GM19025 (cell line): ENCODE results near the gene STIP1.
"Not testable (repeated sequence)": the region's sequence is repeated elsewhere in the genome, so short reads cannot be mapped to it uniquely, and the experiment has no call there.

Source experiments
- ATAC-seq: cut with Tn5 transposase; IDR thresholded peaks from one replicate; pipeline ENCODE4 v1.9.1; 2021; ENCODE audit warnings: mild to moderate bottlenecking, low read depth, moderate library complexity; ENCODE audit not compliant: unreplicated experiment

Gene STIP1

DNA sequence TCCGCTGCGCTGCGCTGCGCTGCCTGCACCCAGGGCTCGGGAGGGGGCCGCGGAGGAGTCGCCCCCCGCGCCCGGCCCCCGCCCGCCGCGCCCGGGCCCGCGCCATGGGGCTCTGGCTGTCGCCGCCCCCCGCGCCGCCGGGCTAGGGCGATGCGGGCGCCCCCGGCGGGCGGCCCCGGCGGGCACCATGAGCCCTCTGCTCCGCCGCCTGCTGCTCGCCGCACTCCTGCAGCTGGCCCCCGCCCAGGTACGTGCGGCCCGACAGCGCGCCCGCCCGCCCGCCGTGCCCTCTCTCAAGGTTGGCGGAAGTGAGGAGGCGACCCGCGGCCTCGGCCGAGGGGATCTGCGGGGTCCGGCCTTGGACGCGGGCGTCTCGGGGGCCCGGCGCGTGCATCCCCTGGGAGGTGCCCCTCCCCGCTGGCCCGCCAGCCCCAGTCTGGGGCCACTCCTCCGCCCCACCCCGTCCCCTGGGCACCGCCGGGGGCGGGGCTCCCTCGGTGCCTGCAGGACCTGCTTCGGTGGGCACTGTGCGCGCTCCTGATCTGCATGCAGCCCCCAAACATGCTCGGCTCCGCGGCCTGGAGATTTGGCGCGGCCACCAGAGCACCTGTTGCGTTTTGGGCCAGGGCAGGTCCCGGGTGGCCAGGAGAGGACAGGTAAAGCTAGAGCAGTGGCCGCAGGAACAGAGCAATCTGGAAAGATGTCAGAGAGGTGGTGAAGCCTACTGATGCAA lies 48.8 kb downstream of the STIP1 start:
- ATAC-seq = peak; percentile 32

DNA sequence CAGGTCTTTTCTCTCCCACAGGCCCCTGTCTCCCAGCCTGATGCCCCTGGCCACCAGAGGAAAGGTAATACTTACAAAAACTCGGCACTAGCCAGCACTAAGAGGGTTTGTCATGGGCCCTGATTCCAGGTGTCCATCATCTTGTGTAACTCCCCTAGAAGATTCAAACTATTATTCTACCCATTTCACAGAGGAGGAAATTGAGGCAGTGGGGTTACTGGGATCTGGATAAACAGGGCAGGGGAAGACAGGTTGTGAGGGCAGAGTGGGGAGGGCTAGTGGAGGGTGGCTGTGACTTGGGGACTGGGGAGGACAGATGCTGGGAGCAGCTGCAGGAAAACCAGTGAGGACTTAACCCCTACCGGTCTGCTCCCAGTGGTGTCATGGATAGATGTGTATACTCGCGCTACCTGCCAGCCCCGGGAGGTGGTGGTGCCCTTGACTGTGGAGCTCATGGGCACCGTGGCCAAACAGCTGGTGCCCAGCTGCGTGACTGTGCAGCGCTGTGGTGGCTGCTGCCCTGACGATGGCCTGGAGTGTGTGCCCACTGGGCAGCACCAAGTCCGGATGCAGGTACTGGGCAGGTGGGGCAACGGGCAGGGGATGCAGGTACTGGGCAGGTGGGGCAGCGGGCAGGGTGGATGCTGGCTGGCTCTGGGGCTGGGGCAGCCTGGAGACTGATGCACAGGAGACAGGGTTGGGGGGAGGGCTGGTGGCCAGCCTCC lies 49.6 kb downstream of the STIP1 start:
- no peak for ATAC-seq

DNA sequence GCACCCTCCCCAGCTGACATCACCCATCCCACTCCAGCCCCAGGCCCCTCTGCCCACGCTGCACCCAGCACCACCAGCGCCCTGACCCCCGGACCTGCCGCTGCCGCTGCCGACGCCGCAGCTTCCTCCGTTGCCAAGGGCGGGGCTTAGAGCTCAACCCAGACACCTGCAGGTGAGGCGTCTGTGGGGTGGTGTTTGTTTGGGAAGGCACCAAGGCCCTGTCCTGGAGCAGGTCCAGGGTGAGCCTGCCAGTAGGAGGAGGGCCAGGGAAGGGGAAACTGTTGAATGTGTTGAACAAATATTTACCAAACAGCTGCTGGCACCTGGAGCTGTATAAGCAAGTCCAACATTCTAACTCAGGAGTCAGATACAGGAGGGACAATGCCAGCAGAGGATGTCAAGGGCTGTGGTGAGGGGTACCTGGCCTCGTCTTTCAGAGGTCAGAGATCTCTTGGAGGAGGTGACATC lies 51.5 kb downstream of the STIP1 start:
- no peak for ATAC-seq

DNA sequence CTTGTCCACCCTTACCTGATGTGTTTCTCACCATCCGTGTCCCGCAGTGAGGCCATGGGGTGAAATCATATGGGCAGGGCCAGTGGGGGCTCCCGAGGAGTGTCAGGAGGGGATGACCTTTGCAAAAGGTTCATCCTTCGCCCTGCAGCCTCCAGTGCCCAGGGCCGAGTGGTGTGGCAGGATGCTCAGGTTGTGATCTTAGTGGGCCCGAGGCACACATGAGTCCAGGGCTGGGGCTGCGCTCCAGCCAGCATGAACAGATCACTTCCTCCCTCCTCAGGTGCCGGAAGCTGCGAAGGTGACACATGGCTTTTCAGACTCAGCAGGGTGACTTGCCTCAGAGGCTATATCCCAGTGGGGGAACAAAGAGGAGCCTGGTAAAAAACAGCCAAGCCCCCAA lies 52.1 kb downstream of the STIP1 start:
- ATAC-seq = no peak

DNA sequence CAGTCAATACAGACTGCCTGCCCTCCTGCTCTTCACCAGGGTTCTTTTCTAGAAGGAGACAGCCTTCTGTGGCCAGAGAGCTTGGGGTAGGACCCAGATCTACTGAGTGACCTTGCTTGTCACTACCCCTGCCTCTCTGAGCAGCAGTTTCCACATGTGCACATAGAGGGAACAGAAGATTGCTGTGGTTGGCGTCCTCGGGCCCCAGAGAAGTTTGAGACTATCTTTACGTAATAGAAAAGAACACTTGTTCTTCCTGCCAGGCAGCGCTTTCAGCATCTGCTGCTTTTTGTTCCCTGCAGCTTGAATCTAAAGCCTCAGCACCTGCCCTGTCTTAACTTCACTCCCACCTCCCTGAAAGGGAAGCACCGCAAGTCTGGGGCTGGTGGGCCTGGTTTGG lies 53.0 kb downstream of the STIP1 start:
- no peak for ATAC-seq

DNA sequence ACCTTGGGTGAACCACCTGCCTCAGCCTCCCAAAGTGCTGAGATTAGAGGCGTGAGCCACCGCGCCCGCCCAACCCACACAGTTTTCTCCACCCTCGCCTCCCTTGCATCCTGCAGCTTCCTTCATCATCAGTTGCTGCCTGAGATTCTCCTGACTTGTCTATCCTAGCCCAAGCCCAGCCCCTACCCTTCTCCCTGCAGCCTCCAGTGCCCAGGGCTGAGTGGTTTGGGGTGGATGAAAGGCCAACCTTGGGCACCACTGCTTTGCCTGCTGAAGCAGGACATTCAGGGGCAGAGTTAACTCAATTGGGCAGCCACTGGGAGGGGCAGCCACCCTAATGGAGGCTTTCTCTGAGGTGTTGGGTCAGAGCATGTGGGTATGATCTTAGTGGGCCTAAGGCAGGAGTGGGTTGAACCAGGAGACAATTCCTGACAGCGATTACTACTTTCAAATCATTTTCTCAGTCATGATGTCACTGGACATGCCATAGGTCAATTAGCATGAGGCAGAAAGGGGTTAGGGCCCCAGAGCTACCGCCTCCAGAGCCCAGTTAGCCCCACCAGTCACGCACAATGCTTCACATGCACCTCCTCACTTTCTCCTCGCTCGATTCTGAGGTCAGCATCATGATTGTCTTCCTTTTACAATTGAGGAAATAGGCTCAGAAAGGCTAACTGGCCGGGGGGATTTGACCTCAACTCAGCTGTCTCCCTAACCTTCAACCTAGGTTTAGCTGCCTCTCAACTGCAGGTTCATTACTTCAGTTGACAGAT lies 53.9 kb downstream of the STIP1 start:
- peak; percentile 3 for ATAC-seq

DNA sequence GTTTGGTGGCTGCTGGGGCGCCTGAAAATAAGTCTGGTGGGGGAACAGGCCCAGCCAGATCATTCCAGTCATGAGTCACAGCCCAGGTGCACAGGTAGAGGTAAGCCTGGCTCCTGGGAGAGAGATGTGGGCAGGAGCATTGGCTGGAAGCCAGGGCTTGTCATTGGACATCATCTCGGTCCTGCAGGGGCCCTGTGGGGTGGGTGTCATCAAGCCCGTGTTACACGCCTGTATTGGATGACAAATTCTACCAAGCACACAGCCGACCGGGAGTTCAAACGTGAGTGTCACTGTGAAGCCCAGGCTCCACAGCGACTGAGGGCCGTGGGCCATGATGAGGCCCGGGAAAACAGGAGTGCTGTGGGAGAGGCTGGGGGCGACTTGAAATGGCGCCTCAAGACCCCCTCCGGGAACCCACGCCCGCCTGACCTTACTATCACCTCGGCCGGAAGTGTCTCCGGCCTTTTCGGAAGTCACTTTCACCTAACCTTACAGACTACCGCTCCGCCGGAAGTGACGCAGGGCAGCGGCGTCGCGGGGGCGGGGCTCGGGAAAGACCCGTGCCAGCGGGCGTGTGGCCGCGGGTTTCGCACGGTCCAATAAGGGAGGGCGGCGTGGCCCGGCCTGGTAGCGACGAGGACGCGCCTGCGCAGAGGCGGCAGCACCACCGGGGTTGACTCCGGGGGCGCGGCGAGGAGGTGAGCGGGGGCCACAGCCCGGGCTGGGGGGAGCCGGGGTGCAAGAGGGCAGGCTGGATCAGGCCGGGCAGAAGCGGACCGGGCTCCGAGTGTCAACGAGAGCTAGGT lies 54.7 kb downstream of the STIP1 start, which contains the start of gene FKBP2:
Gene FKBP2, plus strand, starts transcription at position 661 of the 806 bp plus-strand sequence. CDS start 1,293 bp downstream, outside the sequence.
- peak; percentile 41 for ATAC-seq

DNA sequence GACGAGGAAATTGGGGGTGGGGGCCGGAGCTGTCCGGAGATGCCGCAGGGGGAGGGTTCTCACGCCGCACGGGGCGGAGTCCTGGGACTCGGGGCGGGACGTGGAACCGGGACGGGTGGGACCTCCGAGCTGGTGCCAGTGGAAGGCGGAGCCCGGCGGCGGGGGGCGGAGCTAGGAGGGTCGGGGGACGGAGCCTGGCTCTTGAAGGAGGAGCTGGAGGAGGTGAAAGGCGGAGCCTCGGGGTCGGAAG lies 55.2 kb downstream of the STIP1 start:
- ATAC-seq = peak; percentile 57

DNA sequence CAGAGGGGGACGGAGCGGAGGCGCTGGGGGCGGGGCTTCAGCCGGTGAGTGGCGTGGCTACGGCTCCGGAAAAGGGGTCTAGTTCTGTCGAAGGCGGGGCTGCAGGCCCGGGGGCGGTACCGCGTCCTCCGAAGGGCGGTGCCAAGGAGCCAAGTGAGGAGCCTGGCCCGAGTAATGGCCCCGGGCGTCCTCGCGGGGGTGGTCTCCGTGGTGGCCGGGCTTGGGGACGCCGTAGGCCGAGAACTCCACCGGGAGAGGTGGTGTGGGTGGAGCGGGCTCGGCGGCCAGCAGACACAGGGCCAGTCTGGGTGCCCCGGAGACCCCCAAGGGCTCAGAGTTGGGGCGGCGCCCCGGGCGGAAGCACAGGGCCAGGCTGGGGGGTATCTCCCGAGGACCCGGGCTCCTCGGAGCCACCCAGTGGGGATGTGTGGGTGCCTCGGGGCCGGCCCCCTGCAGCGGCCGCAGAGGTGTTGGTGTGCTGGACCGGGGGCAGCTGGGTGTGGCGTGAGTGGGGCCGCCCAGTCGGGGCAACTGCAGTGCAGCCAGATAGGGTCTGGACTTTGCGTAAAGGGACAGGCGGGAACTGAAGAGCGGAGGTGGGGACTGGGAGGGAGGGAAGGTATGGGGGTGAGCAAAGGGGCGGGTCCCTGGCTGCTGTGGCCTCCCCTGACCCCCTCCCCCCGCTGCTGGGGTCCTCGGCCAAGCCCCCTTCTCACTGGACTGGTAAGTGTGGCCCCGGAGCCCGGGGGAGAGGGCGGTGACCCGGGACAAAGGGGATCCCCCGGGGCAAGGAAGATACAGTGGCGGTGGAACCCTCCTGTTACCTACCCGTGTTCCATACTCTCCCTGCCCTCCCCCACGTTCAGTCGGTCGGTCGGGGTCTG lies 55.8 kb downstream of the STIP1 start:
- peak; percentile 3 for ATAC-seq

DNA sequence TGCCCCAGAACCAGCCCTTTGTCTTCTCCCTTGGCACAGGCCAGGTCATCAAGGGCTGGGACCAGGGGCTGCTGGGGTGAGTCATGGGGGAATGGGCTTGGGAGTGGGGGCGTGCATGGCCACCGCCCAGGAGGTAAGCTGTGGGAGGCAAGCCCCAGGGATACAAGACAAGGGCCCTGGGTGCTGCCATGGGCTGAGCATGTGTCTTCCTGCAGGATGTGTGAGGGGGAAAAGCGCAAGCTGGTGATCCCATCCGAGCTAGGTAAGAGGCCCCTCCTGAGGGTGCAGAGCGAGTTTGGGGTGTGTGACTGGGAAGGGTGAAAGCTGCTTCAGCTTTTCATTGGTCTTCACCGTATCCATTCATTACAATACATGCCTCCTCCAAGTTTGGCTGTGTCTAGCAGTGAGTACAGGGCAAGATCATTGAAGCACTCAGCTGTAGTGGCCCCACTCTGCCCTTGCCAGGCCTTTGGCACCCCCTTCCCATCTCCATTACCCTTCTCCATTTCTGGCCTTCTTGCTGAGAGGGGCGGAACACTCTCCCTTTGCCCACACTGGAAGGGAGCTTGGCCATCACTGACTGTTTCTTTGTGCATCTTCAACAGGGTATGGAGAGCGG lies 57.4 kb downstream of the STIP1 start:
- ATAC-seq = no peak

DNA sequence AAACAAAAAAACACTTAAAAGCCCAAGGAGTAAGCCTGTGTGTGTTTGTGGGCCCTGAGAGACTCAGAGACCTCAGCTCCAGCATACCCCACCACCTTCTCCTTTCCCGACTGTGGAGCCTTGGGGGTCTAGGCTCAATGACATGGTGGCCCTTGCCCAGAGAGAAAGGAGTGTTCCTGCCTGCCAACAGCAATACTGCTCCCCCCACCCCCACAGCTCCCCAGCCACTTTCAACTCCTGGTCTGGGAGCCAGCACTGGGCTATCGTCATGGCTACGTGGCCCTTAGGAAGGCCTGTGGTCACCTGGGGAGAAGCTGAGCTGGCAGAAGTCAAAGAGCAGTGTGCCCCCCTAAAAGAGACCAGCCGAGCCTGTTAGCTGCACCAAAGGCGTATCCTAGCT lies 58.1 kb downstream of the STIP1 start:
- no peak for ATAC-seq

DNA sequence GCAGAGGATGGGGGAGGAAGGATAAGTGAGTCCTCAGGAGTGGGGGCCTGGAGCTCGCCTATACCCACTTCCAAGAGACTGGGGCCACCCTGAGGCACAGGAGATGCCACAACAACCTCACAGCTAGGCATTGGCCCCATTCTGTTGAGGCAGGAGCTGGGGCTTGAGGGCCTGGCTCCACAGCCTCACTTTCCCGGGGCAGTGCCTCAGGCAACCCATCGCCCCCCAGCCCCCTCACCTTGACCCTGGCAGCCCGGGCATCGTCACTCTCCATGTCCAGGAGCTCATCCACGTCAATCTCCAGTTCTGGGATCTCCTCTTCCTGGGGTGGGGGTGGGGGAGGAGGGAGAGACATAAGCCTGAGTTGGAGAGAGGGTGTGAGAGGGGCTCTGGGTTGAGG lies 59.0 kb downstream of the STIP1 start:
- ATAC-seq = no peak

DNA sequence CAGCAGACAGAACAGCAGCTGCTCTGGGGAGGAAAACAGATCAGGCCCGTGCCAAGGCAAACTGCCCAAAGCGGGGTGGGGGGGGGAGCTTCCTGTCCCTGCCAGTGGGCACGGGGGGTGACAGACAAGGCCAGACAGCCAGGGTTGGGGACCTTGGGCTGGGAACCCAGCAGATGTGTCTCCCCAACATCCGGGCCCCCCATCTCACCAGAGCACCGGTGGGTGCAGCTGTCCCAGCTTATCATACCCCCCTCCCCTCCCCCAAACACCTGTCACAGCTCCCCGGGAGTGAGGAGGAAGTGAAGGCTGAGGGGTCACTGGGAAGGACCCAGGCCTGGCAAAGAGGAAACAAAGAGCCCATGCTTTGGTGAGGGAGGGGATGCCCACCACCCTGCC lies 59.4 kb downstream of the STIP1 start:
- ATAC-seq = no peak

DNA sequence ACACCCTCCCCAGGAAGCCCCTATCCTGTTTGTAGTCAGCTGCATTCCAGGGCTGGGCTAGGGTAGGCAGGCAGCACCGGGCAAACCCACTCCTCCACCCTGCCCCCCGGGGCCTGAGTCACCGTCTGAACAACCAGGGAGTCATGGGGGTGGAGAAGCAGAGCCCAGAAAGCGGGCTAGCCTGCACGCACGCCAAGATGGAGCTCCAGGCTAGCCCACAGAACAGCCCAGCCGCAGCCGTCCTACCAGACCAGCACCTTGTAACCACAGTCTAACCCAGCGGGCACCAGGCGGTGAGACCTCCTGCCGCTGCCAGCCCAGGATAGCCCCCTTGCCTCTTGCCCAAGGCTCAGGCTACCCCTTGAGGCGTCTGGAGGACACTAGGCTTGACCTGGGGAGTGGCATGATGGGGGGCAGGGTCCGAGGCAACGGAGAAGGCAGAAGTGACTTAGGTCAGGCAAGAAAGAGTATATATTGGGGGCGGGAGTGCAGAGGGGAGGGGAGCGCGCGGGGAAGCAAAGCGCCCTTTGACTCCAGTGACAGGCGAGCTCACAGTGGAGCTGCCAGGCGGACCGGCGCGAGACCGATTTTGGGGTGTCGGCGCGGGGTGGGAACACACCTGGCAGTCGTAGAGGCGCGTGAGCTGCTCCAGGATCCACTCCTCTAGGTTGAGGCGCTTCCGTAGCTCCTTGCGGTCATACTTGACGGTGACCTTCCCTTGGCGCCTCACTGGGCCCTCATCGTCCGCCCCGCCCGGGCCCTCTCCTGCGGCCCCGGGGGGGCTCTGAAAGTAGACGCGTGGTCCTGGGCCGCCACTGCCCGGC lies 60.0 kb downstream of the STIP1 start:
- no peak for ATAC-seq

DNA sequence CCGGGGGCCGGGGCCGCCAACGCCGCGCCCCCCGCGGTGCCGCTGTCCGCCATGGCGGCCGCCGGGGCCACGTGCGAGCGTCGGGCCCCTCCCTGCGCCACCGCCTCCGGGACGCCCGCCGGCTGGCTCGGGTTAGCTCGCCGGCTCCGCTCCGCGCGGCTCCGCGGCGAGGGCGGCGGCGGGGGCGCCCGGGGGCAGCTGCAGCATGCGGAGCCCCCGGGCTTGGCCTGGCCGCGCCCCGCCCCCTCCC lies 60.6 kb downstream of the STIP1 start:
- not testable (repeated sequence) for ATAC-seq

DNA sequence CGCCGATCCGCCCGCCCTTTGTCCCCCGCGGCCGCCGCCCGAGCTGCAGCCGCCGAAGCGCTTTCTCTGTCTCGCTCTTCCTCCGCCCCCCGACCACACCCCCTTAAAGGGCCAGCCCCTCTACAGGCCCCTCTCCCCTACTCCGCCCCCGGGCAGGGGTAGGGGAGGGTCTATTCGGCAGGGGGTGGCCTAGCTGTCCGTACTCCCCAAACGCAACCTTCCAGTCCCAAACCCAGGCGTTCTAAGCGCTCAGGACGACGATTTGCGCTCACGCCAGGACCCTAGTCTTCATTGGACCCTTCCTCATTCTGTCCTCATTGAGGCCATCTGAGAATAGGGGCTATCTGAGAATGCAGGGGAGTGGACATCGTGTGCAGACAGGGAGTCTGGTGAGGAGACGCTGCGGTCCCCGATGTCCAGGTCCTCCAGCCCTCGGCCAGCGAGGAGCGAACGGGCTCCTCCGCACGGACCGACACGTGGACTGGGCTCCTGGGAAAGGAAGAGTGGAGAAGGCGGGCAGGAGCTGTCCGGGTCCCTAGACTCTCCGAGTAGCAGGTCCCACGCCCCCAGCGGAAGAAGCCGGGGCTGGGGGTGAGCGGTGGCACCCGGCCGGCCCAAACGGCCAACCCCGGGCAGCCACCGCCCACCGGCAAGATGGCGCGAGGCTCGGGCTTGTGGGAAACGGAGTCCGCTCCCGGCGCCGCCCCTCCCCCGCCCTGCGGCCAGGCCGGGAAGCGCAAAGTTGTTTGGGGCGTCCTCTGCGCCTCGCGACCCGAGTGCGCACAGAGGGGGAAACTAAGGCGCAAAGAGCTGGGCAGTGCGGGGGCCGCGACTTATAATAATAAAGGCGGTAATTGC lies 61.1 kb downstream of the STIP1 start, which contains the start of gene PPP1R14B:
Gene PPP1R14B, minus strand, starts transcription at position 73 of the 858 bp plus-strand sequence. CDS start 270 bp downstream, outside the sequence.
- no peak for ATAC-seq

DNA sequence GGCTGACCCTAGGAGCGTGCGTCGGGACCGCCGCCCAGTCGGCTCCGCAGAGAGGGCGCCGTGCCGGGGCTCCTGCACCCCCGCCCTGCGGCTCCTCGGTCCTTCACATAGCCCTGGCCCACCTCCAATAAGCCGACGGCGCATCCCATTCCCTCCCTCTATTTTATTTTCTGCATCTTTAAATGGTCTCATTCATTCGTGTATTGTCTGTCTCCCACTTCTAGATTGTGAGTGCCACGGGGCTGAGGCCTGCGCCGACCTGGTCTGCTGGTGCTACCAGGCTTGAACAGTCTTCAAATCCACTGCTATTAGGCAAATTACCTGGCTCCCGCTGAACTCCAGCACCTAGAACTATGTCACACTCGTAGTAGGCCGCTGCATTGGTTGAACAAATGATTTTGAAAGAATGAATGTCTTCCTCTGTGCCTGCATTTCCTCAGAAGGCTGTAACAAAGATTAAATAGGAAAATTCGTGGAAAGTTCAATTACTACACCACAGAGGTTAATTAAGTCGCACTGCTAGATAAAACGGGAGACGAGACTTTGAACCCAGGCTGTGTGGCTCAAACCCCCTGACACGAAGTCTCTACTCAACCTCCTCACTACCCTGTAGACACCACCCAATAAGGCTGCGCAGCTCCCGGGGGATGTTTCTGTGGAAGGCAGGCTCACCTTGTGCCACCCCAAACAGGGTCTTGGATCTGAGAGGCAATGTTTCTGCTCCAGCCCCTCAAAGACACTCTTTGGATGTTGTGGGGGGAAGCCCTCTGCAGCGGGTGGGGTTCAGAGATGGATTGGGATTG lies 62.0 kb downstream of the STIP1 start:
- no peak for ATAC-seq
